ENCODE data around the gene DNAAF2. TPM values are rescaled to one million over a fixed set of nuclear protein-coding genes. Genes with fewer than 3 reads are reported as not detected.
"Not testable (repeated sequence)": the region's sequence is repeated elsewhere in the genome, so short reads cannot be mapped to it uniquely, and the experiment has no call there.

DNAAF2 gene
- 10.8 and 12.7 TPM in 2 replicates for total RNA-seq (2014; rRNA removed; shearing (Covaris generic))

GRCh38 chr14:49634547-49635334 is at the start of gene DNAAF2:
Gene DNAAF2, minus strand, starts transcription at chr14:49635244. Its CDS starts 95 bp downstream, at chr14:49635149.
- Histone ChIP-seq H3K27ac (peak within 1 kb of the TSS; percentile 64), H3K36me3 (peaks cover 36% of the 10 kb centered on the region), H3K4me3 (peak within 1 kb of the TSS; percentile 78), H3K4me1 (replicated peaks) (peaks cover 12% of the 10 kb centered on the region), H3K9me3 (replicated peaks) (no peaks in the 10 kb centered on the region), H3K27me3 (replicated peaks) (no peaks in the 10 kb centered on the region)
- peak; percentile 63 to 91 for DNase-seq (ENCODE audit: low read depth in 1 of 2, low spot score in 2 of 2)

- Histone ChIP-seq H3K27me3 (replicated peaks) (no peaks in the 10 kb centered on the region), H3K36me3 (peaks cover 35% of the 10 kb centered on the region), H3K4me3 (no peak overlapping the region), H3K9me3 (replicated peaks) (no peaks in the 10 kb centered on the region), H3K4me1 (replicated peaks) (no peaks in the 10 kb centered on the region), H3K27ac (no peak overlapping the region)
- DNase-seq (ENCODE audit: low read depth in 1 of 2, low spot score in 2 of 2) = no peak
Measured at GRCh38 chr14:49679271-49679670, 44.2 kb upstream of the DNAAF2 start.

GRCh38 chr14:49677643-49678042 is 42.6 kb upstream of the DNAAF2 start:
- H3K36me3 ChIP-seq = peaks cover 31% of the 10 kb centered on the region
- H3K9me3 ChIP-seq (replicated peaks) = no peaks in the 10 kb centered on the region
- H3K4me3 ChIP-seq = no peak overlapping the region
- no peaks in the 10 kb centered on the region for H3K27me3 ChIP-seq (replicated peaks)
- no peak overlapping the region for H3K27ac ChIP-seq
- no peak for DNase-seq (ENCODE audit: low read depth in 1 of 2, low spot score in 2 of 2)
- no peaks in the 10 kb centered on the region for H3K4me1 ChIP-seq (replicated peaks)

- Histone ChIP-seq H3K9me3 (replicated peaks) (no peaks in the 10 kb centered on the region), H3K4me1 (replicated peaks) (no peaks in the 10 kb centered on the region), H3K27me3 (replicated peaks) (no peaks in the 10 kb centered on the region), H3K36me3 (peaks cover 19% of the 10 kb centered on the region; the same call in 1 of the 2 replicates), H3K4me3 (no peak overlapping the region), H3K27ac (no peak overlapping the region)
- no peak for DNase-seq (ENCODE audit: low read depth in 1 of 2, low spot score in 2 of 2)
Measured at GRCh38 chr14:49673586-49673985, 38.5 kb upstream of the DNAAF2 start.

GRCh38 chr14:49670475-49670874 is 35.4 kb upstream of the DNAAF2 start:
- Histone ChIP-seq H3K27me3 (replicated peaks) (no peaks in the 10 kb centered on the region), H3K9me3 (replicated peaks) (no peaks in the 10 kb centered on the region), H3K4me1 (replicated peaks) (no peaks in the 10 kb centered on the region), H3K27ac (no peak overlapping the region), H3K4me3 (no peak overlapping the region), H3K36me3 (peaks cover 10% of the 10 kb centered on the region)
- no peak for DNase-seq (ENCODE audit: low read depth in 1 of 2, low spot score in 2 of 2)

- no peak overlapping the region for H3K27ac ChIP-seq
- H3K4me3 ChIP-seq = no peak overlapping the region
- no peak for DNase-seq (ENCODE audit: low read depth in 1 of 2, low spot score in 2 of 2)
Measured at GRCh38 chr14:49659526-49660455, 24.7 kb upstream of the DNAAF2 start.

GRCh38 chr14:49657500-49657899 is 22.5 kb upstream of the DNAAF2 start:
- not testable (repeated sequence) for H3K27ac ChIP-seq; H3K9me3 ChIP-seq (replicated peaks); H3K36me3 ChIP-seq; H3K4me3 ChIP-seq; H3K4me1 ChIP-seq (replicated peaks); H3K27me3 ChIP-seq (replicated peaks); DNase-seq (ENCODE audit: low read depth in 1 of 2, low spot score in 2 of 2)

More at GRCh38 chr14:49659526-49660455, 24.7 kb upstream of the DNAAF2 start:
- Histone ChIP-seq H3K9me3 (replicated peaks) (no peaks in the 10 kb centered on the region), H3K36me3 (peaks cover 8% of the 10 kb centered on the region; the same call in 1 of the 2 replicates), H3K4me1 (replicated peaks) (no peaks in the 10 kb centered on the region), H3K27me3 (replicated peaks) (no peaks in the 10 kb centered on the region)

GRCh38 chr14:49654511-49654910 is 19.5 kb upstream of the DNAAF2 start:
- H3K27me3 ChIP-seq (replicated peaks) = no peaks in the 10 kb centered on the region
- no peaks in the 10 kb centered on the region for H3K9me3 ChIP-seq (replicated peaks)
- H3K36me3 ChIP-seq = peaks cover 7% of the 10 kb centered on the region
- no peaks in the 10 kb centered on the region for H3K4me1 ChIP-seq (replicated peaks)
- no peak overlapping the region for H3K27ac ChIP-seq
- DNase-seq (ENCODE audit: low read depth in 1 of 2, low spot score in 2 of 2) = no peak
- no peak overlapping the region for H3K4me3 ChIP-seq

GRCh38 chr14:49653508-49653907 is 18.5 kb upstream of the DNAAF2 start:
- no peak for DNase-seq (ENCODE audit: low read depth in 1 of 2, low spot score in 2 of 2)

GRCh38 chr14:49642163-49642562 is 7.1 kb upstream of the DNAAF2 start:
- H3K9me3 ChIP-seq (replicated peaks) = no peaks in the 10 kb centered on the region
- H3K27me3 ChIP-seq (replicated peaks) = no peaks in the 10 kb centered on the region
- no peaks in the 10 kb centered on the region; the same call in 1 of the 2 replicates for H3K4me1 ChIP-seq (replicated peaks)
- H3K27ac ChIP-seq = no peak overlapping the region
- H3K36me3 ChIP-seq = peaks cover 42% of the 10 kb centered on the region
- no peak for DNase-seq (ENCODE audit: low read depth in 1 of 2, low spot score in 2 of 2)
- H3K4me3 ChIP-seq = no peak overlapping the region

More at GRCh38 chr14:49653508-49653907, 18.5 kb upstream of the DNAAF2 start:
- Histone ChIP-seq H3K4me1 (replicated peaks) (no peaks in the 10 kb centered on the region), H3K4me3 (no peak overlapping the region), H3K36me3 (peaks cover 4% of the 10 kb centered on the region), H3K9me3 (replicated peaks) (no peaks in the 10 kb centered on the region), H3K27me3 (replicated peaks) (no peaks in the 10 kb centered on the region), H3K27ac (no peak overlapping the region)

GRCh38 chr14:49641697-49642129 is 6.7 kb upstream of the DNAAF2 start:
- Histone ChIP-seq H3K27ac (no peak overlapping the region), H3K27me3 (replicated peaks) (no peaks in the 10 kb centered on the region), H3K36me3 (peaks cover 41% of the 10 kb centered on the region), H3K4me1 (replicated peaks) (no peaks in the 10 kb centered on the region; the same call in 1 of the 2 replicates), H3K4me3 (no peak overlapping the region), H3K9me3 (replicated peaks) (no peaks in the 10 kb centered on the region)
- peak in 1 of 2 experiments; percentile 2 for DNase-seq (ENCODE audit: low read depth in 1 of 2, low spot score in 2 of 2)

GRCh38 chr14:49640540-49641417 is 5.7 kb upstream of the DNAAF2 start:
- H3K27me3 ChIP-seq (replicated peaks) = no peaks in the 10 kb centered on the region
- H3K4me1 ChIP-seq (replicated peaks) = peaks cover 7% of the 10 kb centered on the region
- H3K4me3 ChIP-seq = no peak overlapping the region
- peaks cover 43% of the 10 kb centered on the region for H3K36me3 ChIP-seq
- no peaks in the 10 kb centered on the region for H3K9me3 ChIP-seq (replicated peaks)
- H3K27ac ChIP-seq = no peak overlapping the region
- no peak for DNase-seq (ENCODE audit: low read depth in 1 of 2, low spot score in 2 of 2)

- Histone ChIP-seq H3K27ac (no peak overlapping the region), H3K4me1 (replicated peaks) (peaks cover 12% of the 10 kb centered on the region), H3K27me3 (replicated peaks) (no peaks in the 10 kb centered on the region), H3K9me3 (replicated peaks) (no peaks in the 10 kb centered on the region), H3K36me3 (peaks cover 49% of the 10 kb centered on the region), H3K4me3 (no peak overlapping the region)
- DNase-seq (ENCODE audit: low read depth in 1 of 2, low spot score in 2 of 2) = no peak
Measured at GRCh38 chr14:49637534-49638078, 2.6 kb upstream of the DNAAF2 start.
